ENCODE data around the gene OTUD3. TPM values are rescaled to one million over a fixed set of nuclear protein-coding genes. Genes with fewer than 3 reads are reported as not detected.

OTUD3 gene
- total and polyA plus RNA-seq, 9 of the 15 experiments (the other 6 are each of a cell fraction or from before 2014, with no cell fraction given): 2.0 to 16.6 (median 11.0) TPM

DNA sequence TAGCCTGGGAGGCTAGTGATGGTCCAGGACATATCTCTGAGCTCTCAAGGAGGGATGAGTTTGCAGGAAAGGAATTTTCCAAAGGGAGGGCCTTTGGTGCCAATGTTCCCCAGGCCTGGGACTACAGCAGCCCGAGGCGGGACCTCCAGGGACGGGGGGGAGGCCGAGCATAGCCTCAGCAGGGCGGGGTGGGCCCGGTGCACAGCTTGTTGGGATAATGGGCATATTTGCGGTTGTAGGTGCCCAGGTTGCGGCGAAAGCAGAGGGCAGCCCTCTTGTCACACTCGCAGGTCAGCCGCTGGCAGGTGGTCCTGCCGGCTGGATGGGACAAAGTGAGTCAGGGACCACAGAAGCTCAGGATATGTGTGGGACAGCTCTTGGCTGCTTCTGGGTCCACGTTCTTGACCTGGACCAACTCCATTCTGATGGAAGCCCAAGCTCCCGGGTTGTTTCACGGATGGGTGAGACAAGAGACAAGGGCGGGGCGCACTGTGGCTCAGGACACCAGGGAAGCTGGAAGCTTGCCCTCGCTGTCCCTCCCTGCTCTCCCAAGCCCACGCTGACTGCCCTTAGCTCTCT, 38.0 kb downstream of the OTUD3 start:
- in situ Hi-C loops (cut with MboI): loop anchor here (25.0 kb wide), 1 partner anchor 1292 kb away; no protein-coding TSS in a partner anchor
- H4K20me1 ChIP-seq (replicated peaks; ENCODE audit: control insufficient read depth, insufficient read depth, low read length): no peaks in the 10 kb centered on the region
- CTCF ChIA-PET (ENCODE audit: low intra/inter-chr PET ratio): interaction anchor here (0.6 to 0.7 kb wide), 2 partner anchors 76 to 574 kb away, joined by 3 to 5 read pairs; no protein-coding TSS in a partner anchor
- H3K27ac ChIP-seq (ENCODE audit: extremely low read depth, low read depth, low read length): no peak overlapping the region
- H3K4me1 ChIP-seq (replicated peaks in 1 of 2; ENCODE audit: control insufficient read depth in 2 of 2, insufficient read depth in 2 of 2, low read length in 2 of 2): peaks cover 0 to 8% of the 10 kb centered on the region in 2 experiments; a peak in 2 of 5 replicates
- no peaks in the 10 kb centered on the region for H3K9me1 ChIP-seq (ENCODE audit: control insufficient read depth, insufficient read depth, low read length)
- BruUV-seq (replicated peaks): no TSS peak
- no peaks in the 10 kb centered on the region for H3K79me2 ChIP-seq (ENCODE audit: control insufficient read depth, insufficient read depth, low read length)
- no peaks in the 10 kb centered on the region for H3K36me3 ChIP-seq (ENCODE audit: control insufficient read depth, insufficient read depth, low read length)
- H3K9me3 ChIP-seq (replicated peaks; ENCODE audit: control insufficient read depth, insufficient read depth, low read depth, low read length): no peaks in the 10 kb centered on the region
- DNase-seq (ENCODE audit: extremely low read depth in 1 of 4, low spot score in 3 of 4) (no peak), FAIRE-seq (no peak), ATAC-seq (no peak; the same call in 2 of the 3 replicates)
- 17% methylated on average over 19 of the region's 19 CpGs for WGBS (ENCODE audit: insufficient coverage, low coverage, missing lambda C conversion rate)
- H2AFZ ChIP-seq (ENCODE audit: low read depth, low read length): no peak overlapping the region
- H3K4me2 ChIP-seq (ENCODE audit: insufficient read depth, low read length): no peak overlapping the region
- peak overlapping the region in 1 of 2 experiments; percentile 4; a peak in 1 of 4 replicates for H3K9ac ChIP-seq (ENCODE audit: insufficient read depth in 1 of 2, low read depth in 2 of 2, low read length in 2 of 2)
- intact Hi-C loops (cut with micrococcal nuclease): no loop called here
- no peak for TF ChIP-seq TCF3 (CRISPR knock-in tag; IDR thresholded peaks at IDR 0.05)
- no peak for TF ChIP-seq PHB (CRISPR knock-in tag; IDR thresholded peaks at IDR 0.05)
- TF ChIP-seq PHF8 (IDR thresholded peaks at IDR 0.05; ENCODE audit: borderline replicate concordance, low read length): no peak
- TF ChIP-seq PPARD (CRISPR knock-in tag; IDR thresholded peaks at IDR 0.05): no peak
- TF ChIP-seq HSF4 (CRISPR knock-in tag; IDR thresholded peaks at IDR 0.05; ENCODE audit: borderline replicate concordance): no peak
- no peak for TF ChIP-seq DLX4 (CRISPR knock-in tag; IDR thresholded peaks at IDR 0.05)
- no peak for TF ChIP-seq NONO (IDR thresholded peaks at IDR 0.05; ENCODE audit: low read depth in 2 of 2, low read length in 1 of 2)
- no peak for TF ChIP-seq CTBP1 (IDR thresholded peaks at IDR 0.05; ENCODE audit: borderline replicate concordance)
- no peak for TF ChIP-seq CHD2 (IDR thresholded peaks at IDR 0.05; ENCODE audit: low read depth, low read length)
- TF ChIP-seq THRB (CRISPR knock-in tag; conservative IDR thresholded peaks at IDR 0.05): no peak
- no peak for TF ChIP-seq CBX5 (IDR thresholded peaks at IDR 0.05; ENCODE audit: borderline replicate concordance, low read depth)
- TF ChIP-seq SMAD4 (CRISPR knock-in tag; conservative IDR thresholded peaks at IDR 0.05): no peak
- TF ChIP-seq, protein P1, sequence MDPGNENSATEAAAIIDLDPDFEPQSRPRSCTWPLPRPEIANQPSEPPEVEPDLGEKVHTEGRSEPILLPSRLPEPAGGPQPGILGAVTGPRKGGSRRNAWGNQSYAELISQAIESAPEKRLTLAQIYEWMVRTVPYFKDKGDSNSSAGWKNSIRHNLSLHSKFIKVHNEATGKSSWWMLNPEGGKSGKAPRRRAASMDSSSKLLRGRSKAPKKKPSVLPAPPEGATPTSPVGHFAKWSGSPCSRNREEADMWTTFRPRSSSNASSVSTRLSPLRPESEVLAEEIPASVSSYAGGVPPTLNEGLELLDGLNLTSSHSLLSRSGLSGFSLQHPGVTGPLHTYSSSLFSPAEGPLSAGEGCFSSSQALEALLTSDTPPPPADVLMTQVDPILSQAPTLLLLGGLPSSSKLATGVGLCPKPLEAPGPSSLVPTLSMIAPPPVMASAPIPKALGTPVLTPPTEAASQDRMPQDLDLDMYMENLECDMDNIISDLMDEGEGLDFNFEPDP (CRISPR knock-in tag; IDR thresholded peaks at IDR 0.05): no peak
- H3K4me3 ChIP-seq: no peak overlapping the region
- POLR2A ChIA-PET: interaction anchor here (0.6 to 1.6 kb wide), 5 partner anchors 10 to 525 kb away, joined by 3 to 7 read pairs (median 3); no protein-coding TSS in a partner anchor
- H3K27me3 ChIP-seq (ENCODE audit: control insufficient read depth in 2 of 2, insufficient read depth in 2 of 2, low read length in 2 of 2): peaks cover 23 to 52% of the 10 kb centered on the region in 2 experiments; a peak in 4 of 5 replicates
